OCI-LY7 (cell line): ENCODE measurements around the gene ATAD3A.

ENCODE experiments used
- EZH2phosphoT487 ChIP-seq: fragments of 200-600 bp; sonication (generic); IDR thresholded peaks from 2 replicates; pipeline ENCODE4 v1.6.1; 2018; ENCODE audit warnings: low read depth, borderline replicate concordance, mild to moderate bottlenecking, mixed run types, antibody characterized with exemption, low read length, moderate library complexity, mixed read lengths
- TF ChIP-seq, protein P1 (sequence below): fragments of 200-600 bp; sonication (generic); conservative IDR thresholded peaks from 2 replicates; pipeline ENCODE4 v1.5.1; 2014; ENCODE audit warnings: mild to moderate bottlenecking, antibody characterized with exemption, low read length, moderate library complexity, mixed read lengths

GRCh38 chr1:1567152-1567875 lies 55.4 kb downstream of the ATAD3A start:
- no peak for TF ChIP-seq EZH2phosphoT487
- TF ChIP-seq, protein P1, sequence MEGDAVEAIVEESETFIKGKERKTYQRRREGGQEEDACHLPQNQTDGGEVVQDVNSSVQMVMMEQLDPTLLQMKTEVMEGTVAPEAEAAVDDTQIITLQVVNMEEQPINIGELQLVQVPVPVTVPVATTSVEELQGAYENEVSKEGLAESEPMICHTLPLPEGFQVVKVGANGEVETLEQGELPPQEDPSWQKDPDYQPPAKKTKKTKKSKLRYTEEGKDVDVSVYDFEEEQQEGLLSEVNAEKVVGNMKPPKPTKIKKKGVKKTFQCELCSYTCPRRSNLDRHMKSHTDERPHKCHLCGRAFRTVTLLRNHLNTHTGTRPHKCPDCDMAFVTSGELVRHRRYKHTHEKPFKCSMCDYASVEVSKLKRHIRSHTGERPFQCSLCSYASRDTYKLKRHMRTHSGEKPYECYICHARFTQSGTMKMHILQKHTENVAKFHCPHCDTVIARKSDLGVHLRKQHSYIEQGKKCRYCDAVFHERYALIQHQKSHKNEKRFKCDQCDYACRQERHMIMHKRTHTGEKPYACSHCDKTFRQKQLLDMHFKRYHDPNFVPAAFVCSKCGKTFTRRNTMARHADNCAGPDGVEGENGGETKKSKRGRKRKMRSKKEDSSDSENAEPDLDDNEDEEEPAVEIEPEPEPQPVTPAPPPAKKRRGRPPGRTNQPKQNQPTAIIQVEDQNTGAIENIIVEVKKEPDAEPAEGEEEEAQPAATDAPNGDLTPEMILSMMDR: no peak
